ENCODE measurements around the gene SLC2A4. TPM values are rescaled to one million over a fixed set of nuclear protein-coding genes. Genes with fewer than 3 reads are reported as not detected.

The SLC2A4 gene
- total RNA-seq, 1 donor from 2014 or later = 4.9 TPM

DNA sequence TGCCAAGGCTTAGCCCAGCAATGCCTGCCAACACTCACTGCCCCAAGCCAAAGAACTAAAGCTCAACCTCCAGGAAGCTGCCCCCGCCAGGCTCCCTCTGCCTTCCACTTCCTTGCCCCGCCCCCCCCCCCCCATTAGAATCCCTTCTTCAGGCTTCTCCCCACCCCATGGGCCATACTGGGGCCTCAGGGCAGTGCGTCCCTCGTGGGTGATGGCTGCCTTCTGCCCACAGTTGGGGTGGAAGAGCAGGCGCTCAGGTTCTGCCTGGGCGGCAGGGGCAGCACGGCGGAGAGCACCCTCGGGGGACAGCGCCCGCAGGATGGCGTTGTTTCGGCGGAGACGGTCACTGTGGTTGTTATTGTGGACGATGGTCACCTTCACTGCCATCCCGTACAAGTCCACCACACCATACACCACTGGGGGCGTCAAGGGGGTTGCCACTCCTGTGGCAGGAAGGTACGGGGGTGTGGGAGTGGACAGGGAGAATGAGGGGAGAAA, 43.6 kb downstream of the SLC2A4 start:
- H3K9me3 ChIP-seq = no peaks in the 10 kb centered on the region
- intact Hi-C loops (cut with DNase I) = no loop called here
- TF ChIP-seq, protein P1, sequence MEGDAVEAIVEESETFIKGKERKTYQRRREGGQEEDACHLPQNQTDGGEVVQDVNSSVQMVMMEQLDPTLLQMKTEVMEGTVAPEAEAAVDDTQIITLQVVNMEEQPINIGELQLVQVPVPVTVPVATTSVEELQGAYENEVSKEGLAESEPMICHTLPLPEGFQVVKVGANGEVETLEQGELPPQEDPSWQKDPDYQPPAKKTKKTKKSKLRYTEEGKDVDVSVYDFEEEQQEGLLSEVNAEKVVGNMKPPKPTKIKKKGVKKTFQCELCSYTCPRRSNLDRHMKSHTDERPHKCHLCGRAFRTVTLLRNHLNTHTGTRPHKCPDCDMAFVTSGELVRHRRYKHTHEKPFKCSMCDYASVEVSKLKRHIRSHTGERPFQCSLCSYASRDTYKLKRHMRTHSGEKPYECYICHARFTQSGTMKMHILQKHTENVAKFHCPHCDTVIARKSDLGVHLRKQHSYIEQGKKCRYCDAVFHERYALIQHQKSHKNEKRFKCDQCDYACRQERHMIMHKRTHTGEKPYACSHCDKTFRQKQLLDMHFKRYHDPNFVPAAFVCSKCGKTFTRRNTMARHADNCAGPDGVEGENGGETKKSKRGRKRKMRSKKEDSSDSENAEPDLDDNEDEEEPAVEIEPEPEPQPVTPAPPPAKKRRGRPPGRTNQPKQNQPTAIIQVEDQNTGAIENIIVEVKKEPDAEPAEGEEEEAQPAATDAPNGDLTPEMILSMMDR (IDR thresholded peaks at IDR 0.05) = no peak
- no peak overlapping the region for H3K27ac ChIP-seq
- peaks cover 0 to 10% of the 10 kb centered on the region in 2 donors for H3K4me1 ChIP-seq
- peaks cover 46 to 57% of the 10 kb centered on the region in 2 donors for H3K36me3 ChIP-seq
- no peak overlapping the region for H3K4me3 ChIP-seq
- no peaks in the 10 kb centered on the region for H3K27me3 ChIP-seq
- no peak for DNase-seq (ENCODE audit: low spot score in 2 of 2)

DNA sequence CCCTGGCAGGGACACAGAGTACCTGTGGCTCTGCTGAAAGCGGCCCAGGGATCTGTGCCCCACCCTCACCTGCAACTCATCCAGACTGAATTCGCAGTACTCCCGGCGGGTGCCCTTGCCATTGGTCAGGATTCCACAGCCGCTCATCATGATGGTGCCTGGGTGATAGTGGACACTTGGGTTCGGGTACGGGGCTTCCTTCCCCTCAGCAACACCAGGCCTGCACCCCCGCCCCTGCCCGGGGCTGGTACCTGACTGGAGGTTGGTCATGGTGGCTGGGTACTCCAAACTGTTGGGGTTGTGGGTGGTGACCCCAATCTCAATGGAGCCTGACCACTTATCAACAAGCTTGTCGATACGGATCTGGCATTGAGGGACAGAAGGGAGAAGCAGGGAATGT, 44.7 kb downstream of the SLC2A4 start:
- H3K36me3 ChIP-seq = peaks cover 35 to 46% of the 10 kb centered on the region in 2 donors

DNA sequence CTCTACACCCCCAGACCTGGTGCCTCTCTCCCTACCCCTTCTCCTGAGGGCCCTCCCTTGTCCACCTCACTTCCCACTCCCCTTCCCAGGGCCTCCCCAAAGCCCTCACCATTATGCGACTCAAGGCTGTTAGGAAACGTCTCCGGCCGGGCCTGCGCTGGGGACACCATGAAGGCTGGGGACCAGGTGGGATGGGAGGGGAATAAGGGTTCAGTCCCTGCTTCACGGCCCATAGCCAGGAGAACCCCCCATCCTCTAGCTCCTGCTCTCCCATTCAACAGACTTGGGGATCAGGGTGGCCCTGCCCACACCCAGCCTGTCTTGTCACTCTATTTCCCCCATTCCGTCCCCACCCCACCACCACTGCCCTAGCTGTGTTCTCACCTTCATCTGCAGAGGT, 45.5 kb downstream of the SLC2A4 start:
- Histone ChIP-seq H3K27ac (no peak overlapping the region), H3K27me3 (no peaks in the 10 kb centered on the region), H3K9me3 (no peaks in the 10 kb centered on the region), H3K36me3 (peaks cover 27 to 37% of the 10 kb centered on the region in 2 donors), H3K4me3 (no peak overlapping the region), H3K4me1 (peaks cover 0 to 12% of the 10 kb centered on the region in 2 donors)
- no peak for DNase-seq (ENCODE audit: low spot score in 2 of 2)
- intact Hi-C loops (cut with DNase I) = no loop called here
- TF ChIP-seq, protein P1 (IDR thresholded peaks at IDR 0.05) = no peak

More for the DNA sequence above, 44.7 kb downstream of the SLC2A4 start:
- no peak overlapping the region for H3K27ac ChIP-seq
- intact Hi-C loops (cut with DNase I) = no loop called here
- peaks cover 0 to 12% of the 10 kb centered on the region in 2 donors for H3K4me1 ChIP-seq
- H3K27me3 ChIP-seq = no peaks in the 10 kb centered on the region
- no peak overlapping the region for H3K4me3 ChIP-seq
- no peak for DNase-seq (ENCODE audit: low spot score in 2 of 2)
- H3K9me3 ChIP-seq = no peaks in the 10 kb centered on the region
- TF ChIP-seq, protein P1 (IDR thresholded peaks at IDR 0.05) = no peak

DNA sequence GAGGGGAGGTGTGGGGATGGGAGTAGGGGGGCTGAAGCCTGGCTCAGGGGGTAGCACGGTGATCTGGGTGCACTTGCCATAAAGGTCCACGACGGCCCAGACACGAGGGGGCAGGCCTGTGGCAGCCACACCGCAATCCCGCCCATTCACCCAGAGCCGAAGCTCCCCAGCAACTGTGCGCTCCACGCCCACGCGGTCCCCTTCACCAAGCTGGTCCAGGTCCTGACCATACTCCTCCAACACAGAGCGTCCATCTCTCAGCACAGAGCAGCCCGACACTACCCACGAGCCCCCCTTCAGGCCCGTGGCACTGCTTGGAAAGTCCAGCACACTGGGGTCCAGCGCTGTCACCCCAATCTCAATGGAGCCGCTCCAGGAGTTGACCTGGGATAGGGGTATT, 46.0 kb downstream of the SLC2A4 start:
- Histone ChIP-seq H3K4me1 (peaks cover 0 to 12% of the 10 kb centered on the region in 2 donors), H3K27ac (no peak overlapping the region), H3K4me3 (no peak overlapping the region), H3K27me3 (no peaks in the 10 kb centered on the region), H3K9me3 (no peaks in the 10 kb centered on the region), H3K36me3 (peaks cover 23 to 32% of the 10 kb centered on the region in 2 donors)
- intact Hi-C loops (cut with DNase I) = no loop called here
- no peak for DNase-seq (ENCODE audit: low spot score in 2 of 2)
- TF ChIP-seq, protein P1 (IDR thresholded peaks at IDR 0.05) = no peak

DNA sequence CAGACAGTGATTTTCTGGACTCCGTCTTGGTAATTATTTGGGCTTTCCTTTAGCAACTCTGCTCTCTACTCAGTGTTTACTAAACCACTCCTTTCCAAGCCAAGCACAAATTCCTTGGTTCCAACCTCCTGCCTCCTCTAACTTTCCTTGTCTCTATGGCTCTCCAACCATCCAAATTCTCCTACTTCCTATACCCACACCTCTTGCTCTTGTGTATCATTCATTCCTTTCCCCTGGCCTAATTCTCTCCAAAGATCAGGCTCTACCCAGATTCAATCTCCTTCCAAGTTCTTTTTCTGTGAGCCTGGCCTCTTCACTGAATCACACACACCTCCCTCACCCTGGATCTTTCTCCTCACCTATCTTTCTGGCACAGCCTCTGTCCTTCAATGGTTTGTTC, 46.5 kb downstream of the SLC2A4 start:
- H3K27ac ChIP-seq = peak overlapping the region in 1 of 2 donors; percentile 92
- intact Hi-C loops (cut with DNase I) = loop anchor here (2.0 kb wide), 1 partner anchor 67 kb away; the partner anchor contains the start of gene PLSCR3
- no peak for DNase-seq (ENCODE audit: low spot score in 2 of 2)
- H3K27me3 ChIP-seq = no peaks in the 10 kb centered on the region
- H3K4me3 ChIP-seq = peak overlapping the region in 1 of 2 donors; percentile 97
- TF ChIP-seq, protein P1 (IDR thresholded peaks at IDR 0.05) = no peak
- no peaks in the 10 kb centered on the region for H3K9me3 ChIP-seq
- H3K4me1 ChIP-seq = peaks cover 0 to 12% of the 10 kb centered on the region in 2 donors
- peaks cover 18 to 27% of the 10 kb centered on the region in 2 donors for H3K36me3 ChIP-seq
